ENCODE results near the gene ADGRE1.

ADGRE1 gene

GRCh38 chr19:6886277-6886897, 992 bp upstream of the ADGRE1 start:
- no peak for DNase-seq

GRCh38 chr19:6888967-6889366, 1.6 kb downstream of the ADGRE1 start:
- no peak for DNase-seq

DNA sequence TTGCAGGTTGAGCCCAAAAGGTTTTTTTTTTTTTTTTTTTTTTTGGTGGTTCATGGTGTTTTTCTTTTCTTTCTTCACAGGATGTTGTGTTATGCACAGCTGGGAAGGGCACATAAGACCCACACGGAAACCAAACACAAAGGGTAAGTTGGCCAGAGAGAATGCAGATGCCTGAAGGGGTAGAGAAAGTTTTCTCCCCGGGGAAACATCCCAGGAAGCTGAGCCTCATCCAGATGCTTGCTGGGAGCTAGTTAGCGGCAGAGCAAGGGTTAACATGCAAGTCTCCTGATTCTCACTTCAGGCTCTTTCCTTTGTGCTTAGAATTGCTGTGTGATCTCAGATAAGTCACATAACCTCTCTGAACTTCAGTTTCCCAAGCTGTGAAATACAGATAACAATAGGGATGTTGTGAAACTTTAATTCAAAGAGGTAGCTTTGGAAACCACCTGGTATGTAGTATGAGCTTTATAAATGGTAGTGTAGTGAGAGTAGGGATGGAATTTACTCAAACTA, 3.1 kb downstream of the ADGRE1 start:
- DNase-seq, result no peak

DNA sequence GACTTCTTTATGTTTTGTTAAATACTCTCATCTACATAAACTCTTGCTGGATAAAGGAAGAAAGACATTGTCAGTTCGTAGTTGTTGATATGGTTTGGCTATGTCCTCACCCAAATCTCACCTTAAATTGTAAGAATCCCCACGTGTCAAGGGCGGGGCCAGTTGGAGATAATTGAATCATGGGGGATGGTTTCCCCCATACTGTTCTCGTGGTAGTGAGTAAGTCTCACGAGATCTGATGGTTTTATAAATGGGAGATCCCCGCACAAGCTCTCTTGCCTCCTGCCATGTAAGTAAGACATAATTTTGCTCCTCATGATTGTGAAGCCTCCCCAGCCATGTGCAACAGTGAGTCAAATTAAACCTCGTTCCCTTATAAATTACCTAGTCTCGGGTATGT, 3.6 kb downstream of the ADGRE1 start:
- DNase-seq, result no peak

DNA sequence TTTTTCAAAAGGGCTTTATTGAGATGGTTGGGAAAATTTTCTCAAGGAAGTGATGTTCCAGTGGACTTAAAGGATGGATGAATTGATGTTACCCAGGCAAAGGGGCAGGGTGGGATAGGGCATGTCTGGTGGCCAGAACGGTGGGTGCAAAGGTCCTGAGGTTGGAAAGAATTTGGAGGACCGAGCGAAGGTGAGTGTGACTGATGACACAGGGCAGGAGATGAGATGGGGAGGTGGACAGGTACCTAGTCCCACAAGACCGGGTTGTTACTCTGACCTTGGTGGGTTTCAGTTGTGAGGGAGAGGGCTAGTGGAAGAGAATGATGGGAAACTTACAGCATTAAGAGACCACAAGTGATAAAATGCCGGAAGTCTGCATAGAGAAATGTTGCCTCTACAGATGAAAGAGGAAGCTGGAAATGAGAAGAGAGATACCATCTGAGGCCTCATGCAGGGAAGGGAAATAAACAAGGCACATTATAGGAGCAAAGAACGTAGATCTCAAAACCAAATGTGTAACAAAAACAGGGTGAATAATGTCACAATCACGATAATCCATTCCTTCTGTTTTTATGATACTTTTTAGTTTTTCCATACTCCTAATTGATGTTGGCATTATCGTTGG, 4.5 kb downstream of the ADGRE1 start:
- DNase-seq, result no peak

DNA sequence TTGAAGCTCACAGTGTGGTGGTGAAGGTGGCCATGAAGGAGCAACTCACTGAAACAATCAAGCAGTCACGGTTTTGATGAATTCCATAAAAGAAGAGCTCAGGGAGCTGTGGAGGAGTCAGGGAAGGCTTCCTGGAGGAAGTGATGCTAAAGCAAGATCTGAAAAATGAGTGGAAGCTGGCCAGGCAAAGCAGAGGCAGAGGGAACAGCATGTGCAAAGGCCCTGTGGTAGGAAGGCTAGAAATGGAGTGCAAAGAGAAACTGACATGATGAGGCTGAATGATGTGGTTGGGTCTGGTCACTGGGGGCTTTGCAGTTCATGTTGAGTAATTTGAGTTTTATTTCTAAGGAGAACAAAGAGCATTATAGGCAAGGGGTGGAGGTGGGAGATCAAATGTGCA, 6.9 kb downstream of the ADGRE1 start:
- DNase-seq, result no peak

DNA sequence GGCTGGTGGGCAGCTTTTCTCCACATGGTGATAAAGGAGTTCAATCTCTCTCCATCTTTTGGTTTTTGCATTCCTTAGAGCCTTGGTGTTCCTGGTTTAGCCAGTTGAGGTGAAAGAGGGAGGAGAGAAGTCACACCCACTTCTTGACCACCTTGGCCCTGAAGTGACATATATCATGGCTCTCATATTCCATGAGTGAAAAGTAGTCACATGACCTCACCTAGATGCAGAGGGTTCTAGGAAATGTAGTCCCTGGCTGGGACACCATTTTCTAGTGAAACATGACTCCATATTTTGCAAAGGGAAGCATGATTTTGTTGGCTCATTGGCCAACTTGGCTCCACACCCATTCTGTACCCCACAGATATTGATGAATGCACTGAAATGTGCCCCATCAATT, 16.1 kb downstream of the ADGRE1 start:
- DNase-seq, result no peak

DNA sequence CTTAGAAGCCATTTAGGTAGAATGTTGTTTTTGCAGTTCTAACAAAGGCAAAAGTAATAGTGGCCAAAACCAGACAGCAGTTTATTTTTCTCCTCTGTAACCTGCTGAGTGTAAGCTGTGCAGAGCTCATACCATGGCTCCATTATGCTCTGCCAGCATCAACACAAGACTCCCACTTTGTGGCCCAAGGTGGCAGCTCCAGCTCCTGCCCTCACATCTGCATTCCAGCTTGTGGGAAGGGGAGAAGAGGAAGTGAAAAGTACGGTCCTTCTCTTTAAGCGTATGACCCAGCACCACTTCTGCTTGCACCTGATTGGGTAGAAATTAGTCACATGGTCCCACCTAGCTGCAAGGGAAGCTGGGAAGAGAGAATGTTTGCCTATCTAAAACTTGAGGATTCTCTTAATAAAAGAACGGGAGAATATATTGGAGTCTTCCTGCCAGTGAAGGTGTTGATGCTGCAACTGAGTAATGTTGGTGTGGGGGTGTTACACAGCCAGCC, 19.2 kb downstream of the ADGRE1 start:
- DNase-seq, result no peak

DNA sequence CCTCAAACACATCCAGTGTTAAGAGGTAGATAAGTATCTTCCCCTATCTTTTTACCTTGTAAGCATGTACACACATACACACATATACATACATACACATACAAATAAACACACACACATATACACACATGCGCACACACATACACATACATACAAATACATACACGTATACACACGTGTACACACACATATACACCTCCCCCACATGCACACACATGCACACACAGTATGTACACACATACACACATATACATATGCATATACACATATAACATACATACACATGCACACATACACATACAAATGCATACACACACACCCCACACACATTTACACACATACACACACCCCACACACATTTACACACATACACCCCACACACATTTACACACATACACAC, 24.1 kb downstream of the ADGRE1 start:
- DNase-seq, result no peak

DNA sequence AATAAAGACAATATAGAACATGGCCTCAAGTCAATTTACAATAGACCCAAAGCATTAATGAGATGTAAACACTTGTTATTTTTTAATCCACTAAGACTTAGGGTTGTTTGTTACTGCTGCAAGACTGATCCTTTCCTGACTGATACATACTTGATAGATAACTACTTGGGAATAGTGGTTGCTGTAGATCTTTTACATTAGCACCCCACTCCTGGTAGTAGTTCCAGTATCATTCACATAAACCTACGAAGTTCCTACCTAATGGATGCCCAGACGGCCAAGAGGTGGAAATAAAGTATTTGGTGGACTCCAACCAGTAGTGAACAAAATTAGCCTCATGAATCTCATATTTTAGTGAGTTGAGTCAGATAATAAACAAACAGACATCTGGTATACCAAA, 26.9 kb downstream of the ADGRE1 start:
- DNase-seq, result no peak

GRCh38 chr19:6916952-6917351, 29.6 kb downstream of the ADGRE1 start:
- DNase-seq, result no peak

GRCh38 chr19:6925386-6925785, 38.0 kb downstream of the ADGRE1 start:
- DNase-seq, result no peak

DNA sequence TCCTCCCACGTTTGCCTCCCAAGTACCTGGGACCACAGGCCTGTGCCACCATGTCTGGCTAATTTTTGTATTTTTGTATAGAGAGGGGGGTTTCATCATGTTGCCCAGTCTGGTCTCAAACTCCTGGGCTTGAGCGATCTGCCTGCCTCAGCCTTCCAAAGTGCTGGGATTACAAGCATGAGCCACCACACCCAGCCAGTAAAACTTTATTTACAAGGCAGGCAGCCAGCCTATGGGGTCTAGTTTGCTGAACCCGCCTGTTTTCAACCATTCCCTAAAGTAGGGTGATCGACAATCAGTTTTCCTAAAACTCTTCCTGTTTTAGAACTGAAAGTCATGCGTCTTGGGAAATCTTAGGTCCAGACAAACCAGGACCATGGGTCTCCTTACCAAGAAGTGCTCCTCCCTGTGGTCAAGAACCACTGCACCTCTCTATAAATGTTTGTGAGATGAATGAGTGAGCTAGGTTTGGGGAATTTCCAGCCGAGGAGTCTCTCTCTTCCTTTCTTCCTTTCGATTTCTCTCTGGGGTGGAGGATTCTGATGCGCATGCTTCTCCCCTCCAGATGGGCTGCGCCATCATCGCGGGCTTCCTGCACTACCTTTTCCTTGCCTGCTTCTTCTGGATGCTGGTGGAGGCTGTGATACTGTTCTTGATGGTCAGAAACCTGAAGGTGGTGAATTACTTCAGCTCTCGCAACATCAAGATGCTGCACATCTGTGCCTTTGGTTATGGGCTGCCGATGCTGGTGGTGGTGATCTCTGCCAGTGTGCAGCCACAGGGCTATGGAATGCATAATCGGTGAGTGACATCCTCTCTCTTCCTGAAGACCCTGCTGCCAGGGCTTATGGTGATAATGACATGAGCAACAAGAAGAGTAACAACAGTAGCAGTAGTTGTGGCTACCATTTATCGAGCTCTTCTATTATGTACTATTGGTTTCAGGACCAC, 38.7 kb downstream of the ADGRE1 start:
- no peak for DNase-seq

GRCh38 chr19:6930190-6930589, 42.8 kb downstream of the ADGRE1 start:
- DNase-seq, result no peak

GRCh38 chr19:6935069-6935468, 47.7 kb downstream of the ADGRE1 start:
- DNase-seq, result no peak

DNA sequence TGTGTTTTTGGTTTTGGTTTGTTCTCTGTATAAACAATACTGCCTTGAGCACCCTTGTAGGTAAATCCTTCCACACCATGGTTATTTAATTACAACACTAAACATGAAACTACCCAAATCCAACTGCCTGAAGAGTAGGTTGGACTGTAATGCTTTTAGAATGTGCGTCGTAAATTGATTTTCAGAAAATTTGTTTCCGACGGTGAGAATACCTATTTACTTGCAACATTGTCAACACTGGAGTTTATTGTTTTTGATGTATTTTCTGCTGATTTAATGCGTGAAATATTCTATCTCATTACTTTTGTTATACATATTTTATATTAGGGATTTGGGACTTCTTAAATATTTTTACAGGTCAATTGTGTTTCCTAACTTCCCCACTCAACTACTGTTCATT, 48.2 kb downstream of the ADGRE1 start:
- no peak for DNase-seq

- no peak for DNase-seq
These were observed 58.4 kb downstream of the ADGRE1 start for GRCh38 chr19:6945733-6946132.

DNA sequence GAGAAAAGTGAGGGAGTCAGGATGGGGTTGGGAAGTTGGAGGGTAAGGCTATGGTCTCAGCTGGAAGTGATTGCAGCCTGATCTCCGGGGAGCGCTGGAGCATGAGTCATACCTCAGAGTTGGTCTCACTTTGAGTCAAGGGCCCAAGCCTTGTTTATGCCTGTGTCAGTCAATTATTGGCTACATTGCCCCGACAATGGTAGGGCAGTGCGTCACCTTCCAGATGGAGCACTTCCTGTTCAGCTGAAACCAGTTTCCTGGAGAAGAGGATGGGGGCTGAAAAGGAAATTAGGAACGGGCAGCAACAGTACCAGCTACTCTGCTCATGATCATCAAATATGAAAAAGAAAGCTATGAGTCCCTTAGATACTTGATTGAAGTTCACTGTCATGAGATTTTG, 60.4 kb downstream of the ADGRE1 start:
- no peak for DNase-seq

- no peak for DNase-seq
These were observed 61.5 kb downstream of the ADGRE1 start for GRCh38 chr19:6948884-6949283.

- no peak for DNase-seq
These were observed 65.6 kb downstream of the ADGRE1 start for GRCh38 chr19:6952956-6953355.

GRCh38 chr19:6955082-6955481, 67.7 kb downstream of the ADGRE1 start:
- DNase-seq, result no peak

GRCh38 chr19:6956573-6956972, 69.2 kb downstream of the ADGRE1 start:
- no peak for DNase-seq

- DNase-seq, result no peak
These were observed 71.4 kb downstream of the ADGRE1 start for GRCh38 chr19:6958791-6959190.

Measured in T-helper 9 cell (primary cell).